Stimulated activated CD4-positive, alpha-beta T cell treated with anti-CD3 and anti-CD28 coated beads, Interleukin-2, amount 100 ng/mL, for 48 hours (primary cell): ENCODE results near the gene SPATA19.

Experiments used
- DNase-seq, 2 donors: peaks; one replicate each; pipeline ENCODE4 v3.0.0-alpha.2; 2020

The SPATA19 gene

GRCh38 chr11:133816146-133816870, 29.0 kb downstream of the SPATA19 start:
- no peak for DNase-seq

- DNase-seq: no peak
Measured at GRCh38 chr11:133815636-133816035, 29.7 kb downstream of the SPATA19 start.

GRCh38 chr11:133814588-133815100, 30.7 kb downstream of the SPATA19 start:
- no peak for DNase-seq

GRCh38 chr11:133811850-133812685, 33.2 kb downstream of the SPATA19 start:
- DNase-seq: no peak

GRCh38 chr11:133810766-133811165, 34.5 kb downstream of the SPATA19 start:
- DNase-seq: no peak

GRCh38 chr11:133809569-133810491, 35.5 kb downstream of the SPATA19 start:
- DNase-seq: no peak

- DNase-seq: no peak
Measured at GRCh38 chr11:133808393-133809140, 36.7 kb downstream of the SPATA19 start.

GRCh38 chr11:133803026-133803425, 42.3 kb downstream of the SPATA19 start:
- DNase-seq: no peak

- no peak for DNase-seq
Measured at GRCh38 chr11:133801356-133801755, 44.0 kb downstream of the SPATA19 start.

- DNase-seq: no peak
Measured at GRCh38 chr11:133800666-133801065, 44.6 kb downstream of the SPATA19 start.

GRCh38 chr11:133797554-133797953, 47.8 kb downstream of the SPATA19 start:
- no peak for DNase-seq

- no peak for DNase-seq
Measured at GRCh38 chr11:133796043-133796795, 49.1 kb downstream of the SPATA19 start.

- DNase-seq: no peak
Measured at GRCh38 chr11:133795088-133795487, 50.2 kb downstream of the SPATA19 start.

GRCh38 chr11:133794205-133794604, 51.1 kb downstream of the SPATA19 start:
- no peak for DNase-seq

GRCh38 chr11:133793271-133794035, 51.9 kb downstream of the SPATA19 start:
- DNase-seq: no peak

- no peak for DNase-seq
Measured at GRCh38 chr11:133790995-133791394, 54.3 kb downstream of the SPATA19 start.
